Smooth muscle cell (in vitro differentiated cells): ENCODE data around the gene CDC25C. TPM values are rescaled to one million over a fixed set of nuclear protein-coding genes. Genes with fewer than 3 reads are reported as not detected.

Experiments
- DNase-seq: peaks from one replicate; lab custom pipeline; 2025; ENCODE audit not compliant: unreplicated experiment; lab: John Stamatoyannopoulos, UW
- H2AFZ ChIP-seq: fragments of 200-600 bp; sonication (generic); 2 replicates; pipeline ENCODE4 v1.6.0; 2016; ENCODE audit warnings: antibody characterized with exemption, low read depth, mild to moderate bottlenecking
- H3F3A ChIP-seq: fragments of 200-600 bp; sonication (generic); 2 replicates; pipeline ENCODE4 v1.6.0; 2017; ENCODE audit warnings: antibody characterized with exemption, low read depth
- H3K27ac ChIP-seq: fragments of 200-600 bp; sonication (generic); 2 replicates; pipeline ENCODE4 v1.5.1; 2016; ENCODE audit warnings: low read depth, mild to moderate bottlenecking
- H3K27me3 ChIP-seq: fragments of 200-600 bp; sonication (generic); 2 replicates; pipeline ENCODE4 v1.6.1; 2016; ENCODE audit warnings: low read depth, mild to moderate bottlenecking
- H3K36me3 ChIP-seq: fragments of 200-600 bp; sonication (generic); 2 replicates; pipeline ENCODE4 v1.5.1; 2016; ENCODE audit warnings: low read depth
- H3K4me1 ChIP-seq: fragments of 200-600 bp; sonication (generic); 2 replicates; pipeline ENCODE4 v1.5.1; 2016; ENCODE audit warnings: low read depth
- H3K4me2 ChIP-seq: fragments of 200-600 bp; sonication (generic); 2 replicates; pipeline ENCODE4 v1.6.0; 2016; ENCODE audit warnings: mild to moderate bottlenecking
- H3K4me3 ChIP-seq: fragments of 200-600 bp; sonication (generic); 2 replicates; pipeline ENCODE4 v1.5.1; 2016; ENCODE audit warnings: mild to moderate bottlenecking
- H3K79me2 ChIP-seq: fragments of 200-600 bp; sonication (generic); 2 replicates; pipeline ENCODE4 v1.6.0; 2016; ENCODE audit warnings: low read depth, mild to moderate bottlenecking
- H3K9ac ChIP-seq: fragments of 200-600 bp; sonication (generic); 2 replicates; pipeline ENCODE4 v1.6.0; 2016; ENCODE audit warnings: low read depth
- H3K9me3 ChIP-seq: fragments of 200-600 bp; sonication (generic); replicated peaks from 2 replicates; pipeline ENCODE4 v1.5.1; 2016; ENCODE audit warnings: low read depth
- H4K20me1 ChIP-seq: fragments of 200-600 bp; sonication (generic); 2 replicates; pipeline ENCODE4 v1.6.0; 2016; ENCODE audit warnings: low read depth
- WGBS: methylation state at CpG from one replicate; pipeline ENCODE4 v1.1.7; 2016; ENCODE audit warnings: low lambda C conversion rate; 5-methylcytosine and 5-hydroxymethylcytosine counted together
- polyA plus RNA-seq: library from polyadenylated mRNA; unstranded; fragments of >200 nt; fragmentation: Nextera tagmentation; extraction: Ambion mirVana; gene quantifications from 2 replicates; pipeline ENCODE4 v1.2.1, GENCODE V29; 2016
- total RNA-seq: library from RNA; depleted of rRNA; stranded (reverse); fragments of >200 nt; gene quantifications from 2 replicates; pipeline ENCODE4 v1.2.3, GENCODE V29; 2014
- TF ChIP-seq, protein P1 (sequence below): fragments of 200-600 bp; sonication (generic); IDR thresholded peaks from 2 replicates; pipeline ENCODE4 v1.5.1; 2017; ENCODE audit warnings: borderline replicate concordance, mild to moderate bottlenecking, antibody characterized with exemption; ENCODE audit not compliant: insufficient read depth, poor library complexity, severe bottlenecking

The CDC25C gene
- 2.6 and 4.3 TPM in 2 replicates for total RNA-seq
- 1.7 and 3.0 TPM in 2 replicates for polyA plus RNA-seq

DNA sequence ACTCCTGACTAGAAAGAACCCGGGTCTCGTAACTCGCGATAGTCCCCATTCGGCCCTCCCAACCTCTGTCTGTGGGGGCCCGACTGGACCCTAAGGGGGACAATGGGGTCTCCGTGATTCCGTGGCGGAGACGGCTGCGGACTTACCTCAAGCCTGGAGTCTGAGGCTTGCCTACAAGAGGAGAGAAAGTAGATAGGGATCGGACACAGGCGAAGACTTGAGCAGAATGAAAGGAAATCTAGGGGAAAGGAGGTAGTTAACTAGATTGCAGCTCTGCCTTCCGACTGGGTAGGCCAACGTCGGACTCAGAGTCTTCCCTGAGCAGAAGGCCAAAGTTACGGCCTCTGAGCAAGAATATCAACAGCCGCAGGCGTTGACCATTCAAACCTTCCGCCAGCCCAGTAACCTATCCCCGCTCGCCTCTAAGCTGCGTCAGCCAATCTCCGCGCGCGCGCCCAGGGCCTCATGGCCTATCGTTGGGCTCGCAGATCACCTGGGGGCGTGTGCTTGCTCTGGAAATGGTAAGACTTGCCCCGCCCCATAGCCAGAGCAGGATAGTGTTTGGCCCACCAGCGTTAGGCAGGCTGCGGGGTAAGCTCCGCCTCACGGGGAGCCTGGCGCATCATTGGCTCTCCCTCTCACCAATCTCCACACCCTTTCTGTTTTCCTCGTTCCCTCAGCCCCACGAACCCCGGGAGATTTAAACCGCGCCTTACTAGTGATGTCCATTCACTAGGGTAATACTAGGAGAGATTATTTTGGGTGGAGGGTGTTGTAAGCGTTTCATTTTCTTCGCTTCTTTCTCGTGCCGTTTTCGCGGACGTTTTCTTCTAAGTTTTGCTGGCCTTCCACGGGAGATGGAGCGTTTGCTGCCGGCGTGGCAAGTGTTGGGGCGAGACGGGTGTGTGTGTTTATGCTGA is at the start of gene CDC25C:
TSS of gene CDC25C (minus strand) at position 356 of the 920 bp plus-strand sequence. CDS start 624 bp downstream, outside the sequence.
- Histone ChIP-seq H3K4me2 (peak within 1 kb of the TSS; percentile 97), H3F3A (no peaks in the 10 kb centered on the region), H3K27me3 (no peaks in the 10 kb centered on the region), H3K79me2 (peaks cover 9% of the 10 kb centered on the region), H3K9me3 (no peaks in the 10 kb centered on the region), H3K27ac (no peak within 1 kb of the TSS), H3K4me1 (peaks cover 11% of the 10 kb centered on the region), H4K20me1 (no peaks in the 10 kb centered on the region), H3K36me3 (no peaks in the 10 kb centered on the region), H3K9ac (peak within 1 kb of the TSS; percentile 51), H2AFZ (peak within 1 kb of the TSS; percentile 95), H3K4me3 (peak within 1 kb of the TSS; percentile 70)
- DNase-seq = peak; percentile 88
- TF ChIP-seq, protein P1, sequence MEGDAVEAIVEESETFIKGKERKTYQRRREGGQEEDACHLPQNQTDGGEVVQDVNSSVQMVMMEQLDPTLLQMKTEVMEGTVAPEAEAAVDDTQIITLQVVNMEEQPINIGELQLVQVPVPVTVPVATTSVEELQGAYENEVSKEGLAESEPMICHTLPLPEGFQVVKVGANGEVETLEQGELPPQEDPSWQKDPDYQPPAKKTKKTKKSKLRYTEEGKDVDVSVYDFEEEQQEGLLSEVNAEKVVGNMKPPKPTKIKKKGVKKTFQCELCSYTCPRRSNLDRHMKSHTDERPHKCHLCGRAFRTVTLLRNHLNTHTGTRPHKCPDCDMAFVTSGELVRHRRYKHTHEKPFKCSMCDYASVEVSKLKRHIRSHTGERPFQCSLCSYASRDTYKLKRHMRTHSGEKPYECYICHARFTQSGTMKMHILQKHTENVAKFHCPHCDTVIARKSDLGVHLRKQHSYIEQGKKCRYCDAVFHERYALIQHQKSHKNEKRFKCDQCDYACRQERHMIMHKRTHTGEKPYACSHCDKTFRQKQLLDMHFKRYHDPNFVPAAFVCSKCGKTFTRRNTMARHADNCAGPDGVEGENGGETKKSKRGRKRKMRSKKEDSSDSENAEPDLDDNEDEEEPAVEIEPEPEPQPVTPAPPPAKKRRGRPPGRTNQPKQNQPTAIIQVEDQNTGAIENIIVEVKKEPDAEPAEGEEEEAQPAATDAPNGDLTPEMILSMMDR = no peak
- 2% methylated on average over 55 of the region's 55 CpGs for WGBS

DNA sequence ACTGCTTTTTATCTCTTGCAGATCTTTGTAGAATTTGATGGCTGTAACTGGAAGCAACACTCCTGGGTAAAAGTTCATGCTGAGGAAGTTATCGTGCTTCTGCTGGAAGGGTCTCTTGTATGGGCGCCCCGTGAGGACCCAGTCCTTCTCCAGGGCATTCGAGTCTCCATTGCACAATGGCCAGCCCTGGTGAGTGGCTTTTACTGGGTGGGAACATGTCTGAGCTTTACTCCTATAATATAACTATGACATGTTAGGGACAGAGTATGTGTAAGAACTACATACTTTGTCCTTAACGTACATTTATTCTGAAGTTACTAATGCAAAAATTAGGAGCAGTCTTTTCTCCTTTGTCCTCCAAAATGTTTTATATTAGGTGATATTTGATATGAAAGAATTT is 41.0 kb upstream of the CDC25C start:
- H3K36me3 ChIP-seq = peaks cover 5% of the 10 kb centered on the region
- peaks cover 63% of the 10 kb centered on the region for H3K79me2 ChIP-seq
- no peak overlapping the region for H3K27ac ChIP-seq
- peaks cover 68% of the 10 kb centered on the region for H4K20me1 ChIP-seq
- H3F3A ChIP-seq = no peaks in the 10 kb centered on the region
- H3K9me3 ChIP-seq = no peaks in the 10 kb centered on the region
- 78% methylated on average over 5 of the region's 5 CpGs for WGBS
- H3K4me2 ChIP-seq = no peak overlapping the region
- no peak overlapping the region for H2AFZ ChIP-seq
- H3K4me3 ChIP-seq = no peak overlapping the region
- no peaks in the 10 kb centered on the region for H3K4me1 ChIP-seq
- no peaks in the 10 kb centered on the region for H3K27me3 ChIP-seq
- H3K9ac ChIP-seq = no peak overlapping the region
- TF ChIP-seq, protein P1 = no peak
- DNase-seq = no peak

DNA sequence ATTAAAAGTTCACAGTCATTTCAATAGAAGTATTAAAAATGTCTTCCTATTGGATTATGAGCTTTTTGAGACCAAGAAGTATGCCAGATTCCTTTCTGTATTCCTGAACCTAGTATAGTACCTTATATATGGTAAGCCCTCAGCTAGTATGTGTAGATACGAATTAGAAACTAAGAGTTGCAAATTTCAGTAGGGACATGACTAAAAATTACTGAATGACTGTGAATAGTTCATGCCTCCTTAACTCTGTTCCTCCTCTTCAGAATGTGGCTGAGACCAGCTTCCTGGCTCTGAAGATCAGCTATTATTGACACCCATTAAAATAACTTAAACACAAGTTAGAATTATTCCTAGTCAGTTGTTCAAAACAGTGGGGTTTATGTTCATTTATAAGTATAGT is 40.6 kb upstream of the CDC25C start:
- Histone ChIP-seq H3K9ac (no peak overlapping the region), H3K79me2 (peaks cover 67% of the 10 kb centered on the region), H3K4me2 (no peak overlapping the region), H3K36me3 (peaks cover under 1% of the 10 kb centered on the region), H3K4me3 (no peak overlapping the region), H3F3A (no peaks in the 10 kb centered on the region), H3K4me1 (no peaks in the 10 kb centered on the region), H2AFZ (no peak overlapping the region), H3K9me3 (no peaks in the 10 kb centered on the region), H3K27ac (no peak overlapping the region), H4K20me1 (peaks cover 72% of the 10 kb centered on the region), H3K27me3 (no peaks in the 10 kb centered on the region)
- TF ChIP-seq, protein P1 = no peak
- 90% methylated on average over 1 of the region's 1 CpG for WGBS
- DNase-seq = no peak
